Activated T-cell treated with anti-CD3 and anti-CD28 coated beads for 1 hour (primary cell): ENCODE measurements around the gene ATP9B.

ENCODE experiments used
- DNase-seq: peaks from one replicate; pipeline ENCODE4 v3.0.0-alpha.2; 2020; ENCODE audit warnings: low read depth

Gene ATP9B

DNA sequence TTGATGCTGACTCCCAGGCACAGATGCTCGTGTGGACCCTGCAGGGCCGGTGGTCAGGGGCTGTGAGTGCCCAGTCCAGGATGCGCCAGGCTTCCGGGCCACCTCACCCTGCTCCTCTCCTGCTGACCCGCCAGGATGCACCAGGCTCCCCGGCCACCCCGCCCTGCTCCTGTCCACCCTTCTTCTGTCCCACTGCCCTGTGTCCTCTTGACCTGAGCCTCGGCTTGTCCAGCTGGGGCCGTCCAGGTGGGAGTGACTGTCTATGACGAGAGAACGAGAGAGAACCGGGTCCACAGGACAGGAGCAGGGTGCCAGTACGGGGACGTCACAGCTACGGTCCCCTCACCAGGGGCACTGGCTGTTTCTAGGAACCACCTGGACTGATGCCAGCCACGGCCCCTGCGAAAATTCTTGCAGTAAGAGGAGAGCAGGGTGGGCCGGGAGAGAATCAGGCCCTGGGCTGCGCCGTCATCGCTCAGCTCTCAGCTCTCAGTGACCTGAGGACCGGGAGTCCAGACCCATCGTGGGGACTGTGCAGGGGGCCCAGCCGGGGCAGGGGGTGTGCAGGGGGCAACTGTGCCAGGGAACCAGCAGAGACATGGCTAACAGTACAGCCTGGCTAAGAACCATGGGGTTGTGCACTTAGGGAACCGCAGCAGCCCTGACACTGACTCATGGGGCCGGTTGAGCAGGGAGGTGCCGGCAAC is 313.6 kb downstream of the ATP9B start:
- DNase-seq: no peak

DNA sequence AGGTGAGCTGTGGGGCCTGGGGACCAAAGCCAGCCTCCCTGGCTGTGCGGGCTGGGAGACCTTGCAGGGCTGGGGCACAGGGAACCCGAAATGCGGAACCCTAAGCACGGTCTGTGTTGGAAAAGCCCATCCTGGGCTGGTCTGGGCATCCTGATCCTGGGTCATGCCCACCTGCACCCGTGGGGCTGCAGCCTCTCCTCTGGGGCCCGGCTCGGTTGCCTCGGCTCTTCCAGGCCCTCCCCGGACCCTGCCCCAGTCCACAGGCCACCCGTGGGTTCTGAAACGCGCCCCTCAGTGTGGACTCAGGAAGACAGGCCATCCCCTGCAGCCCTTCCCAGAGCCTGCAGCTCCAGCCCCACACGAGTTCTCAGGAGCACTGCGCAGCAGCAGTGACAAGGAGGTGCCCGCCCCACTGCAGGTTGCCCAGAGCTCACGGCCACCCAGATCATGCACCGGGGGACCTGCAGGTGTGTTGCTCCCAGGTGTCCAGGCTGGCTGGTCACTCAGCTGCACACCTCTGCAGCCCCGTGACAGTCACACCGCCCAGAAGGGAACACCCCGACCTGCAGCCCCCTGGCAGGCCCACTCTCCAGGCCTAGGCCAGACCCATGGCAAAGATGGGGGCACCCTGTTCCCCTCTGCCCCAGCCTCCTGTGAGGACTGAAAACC is 314.3 kb downstream of the ATP9B start:
- DNase-seq: no peak

DNA sequence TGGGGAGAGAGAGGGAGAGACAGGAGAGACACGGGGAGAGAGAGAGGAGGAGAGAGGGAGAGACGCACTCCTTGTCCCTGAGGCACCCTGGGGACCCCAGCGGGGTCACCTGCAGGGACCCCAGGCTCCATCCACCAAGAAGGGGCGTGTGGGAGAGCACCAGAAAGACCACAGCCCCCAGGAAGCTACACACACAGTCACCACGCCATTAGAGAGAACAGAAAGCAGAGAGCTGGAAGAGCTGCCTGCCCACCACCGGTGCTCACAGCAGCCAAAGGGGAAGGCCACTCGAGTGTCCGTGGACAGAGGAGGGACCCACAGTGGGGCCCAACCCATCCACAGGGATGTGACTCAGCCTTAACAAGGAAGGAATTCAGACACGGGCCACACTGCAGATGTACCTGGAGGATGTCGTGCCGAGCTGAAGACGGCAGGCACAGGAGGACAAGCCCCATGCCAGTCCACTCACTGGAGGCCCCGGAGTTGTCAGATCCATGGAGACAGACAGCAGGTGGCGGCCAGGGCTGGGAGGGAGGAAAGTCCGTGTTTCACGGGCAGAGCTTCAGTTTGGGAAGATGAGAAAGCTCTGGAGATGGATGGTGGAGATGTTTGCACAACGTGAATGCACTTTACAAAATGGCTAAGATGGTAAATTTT is 315.1 kb downstream of the ATP9B start:
- DNase-seq: no peak

DNA sequence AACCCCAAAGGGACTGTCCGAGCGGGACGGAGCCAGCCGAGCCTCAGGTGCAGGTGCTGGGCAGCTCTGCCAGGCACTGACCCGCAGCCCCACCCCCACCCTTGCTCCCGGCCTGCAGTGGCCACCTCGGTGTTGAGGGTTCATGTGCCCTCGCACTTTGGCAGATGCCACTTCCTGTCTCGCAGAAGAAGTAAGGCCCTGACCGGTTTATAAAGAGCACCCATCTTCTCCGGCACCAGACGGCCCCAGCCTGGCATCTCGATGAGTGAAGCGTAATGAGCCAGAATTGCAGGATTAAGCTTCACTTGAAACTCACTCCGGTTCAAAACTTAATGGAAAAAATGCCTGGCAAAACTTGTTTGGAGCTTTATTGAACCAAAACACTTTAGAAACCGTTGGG is 315.6 kb downstream of the ATP9B start:
- no peak for DNase-seq

DNA sequence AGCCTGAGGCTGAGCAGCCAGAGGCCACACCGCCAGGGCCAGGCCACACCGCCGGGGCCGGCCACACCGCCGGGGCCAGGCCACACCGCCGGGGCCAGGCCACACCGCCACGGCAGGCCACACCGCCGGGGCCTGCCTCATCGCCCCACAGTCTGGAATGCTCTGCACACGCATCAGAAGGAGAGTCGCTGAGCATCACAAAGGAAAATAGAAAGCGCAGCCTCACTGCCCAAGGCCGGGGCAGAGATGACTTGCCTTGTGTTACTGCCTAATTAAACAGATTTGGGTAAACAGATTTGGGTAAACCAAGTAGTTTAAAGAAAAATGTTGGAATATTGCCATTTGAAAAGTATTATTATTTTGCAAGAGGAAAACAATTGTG is 316.1 kb downstream of the ATP9B start:
- no peak for DNase-seq

DNA sequence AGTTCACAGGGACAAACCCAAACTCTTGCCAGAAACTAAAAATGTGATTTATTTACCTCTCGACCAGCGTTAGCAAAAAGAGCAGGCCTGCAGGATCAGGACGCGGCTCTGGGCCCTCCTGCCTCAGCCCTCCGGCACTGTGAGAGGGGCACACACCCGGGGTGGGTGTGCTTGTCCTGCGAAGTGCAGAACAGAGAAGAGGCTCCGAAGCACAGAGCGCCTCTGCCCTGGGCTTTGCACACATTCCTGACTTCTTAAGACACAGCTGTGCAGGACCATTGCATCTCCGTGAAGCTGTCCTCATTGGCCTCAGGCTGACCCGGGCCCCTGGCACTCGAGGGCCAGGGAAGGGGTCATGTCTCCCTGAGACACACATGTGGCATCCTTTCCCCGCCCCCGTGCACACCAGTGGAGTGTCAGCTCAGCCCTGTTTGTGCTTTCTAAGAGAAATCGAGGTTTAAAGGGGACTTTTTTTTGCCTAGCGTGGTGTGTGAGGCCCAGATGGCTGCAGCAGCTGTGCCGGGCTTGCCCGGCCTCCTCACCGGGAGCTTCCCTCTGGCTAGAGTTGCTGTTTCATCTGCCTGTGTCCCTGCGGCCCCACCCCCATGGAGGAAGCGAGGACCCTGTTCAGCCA is 316.6 kb downstream of the ATP9B start:
- no peak for DNase-seq

DNA sequence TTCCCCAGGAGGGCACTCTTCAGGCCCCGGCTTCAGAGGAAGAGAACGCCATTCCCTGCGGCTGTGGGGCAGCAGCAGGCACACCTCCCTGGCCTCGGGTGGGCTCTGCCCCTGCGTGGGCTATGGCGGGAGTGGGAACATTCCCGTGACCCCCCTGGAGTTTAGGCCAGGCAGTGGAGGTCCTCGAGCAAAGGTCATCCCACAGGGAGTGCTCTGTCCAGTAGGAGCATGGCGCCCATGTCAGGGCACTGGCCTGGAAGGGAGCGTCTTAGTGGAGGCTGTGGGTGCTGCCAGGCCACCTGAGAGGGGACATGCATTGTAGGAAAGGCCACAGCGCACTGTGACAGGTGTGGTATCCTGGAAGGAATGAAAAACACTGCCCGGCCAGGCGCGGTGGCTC is 317.4 kb downstream of the ATP9B start:
- DNase-seq: no peak

DNA sequence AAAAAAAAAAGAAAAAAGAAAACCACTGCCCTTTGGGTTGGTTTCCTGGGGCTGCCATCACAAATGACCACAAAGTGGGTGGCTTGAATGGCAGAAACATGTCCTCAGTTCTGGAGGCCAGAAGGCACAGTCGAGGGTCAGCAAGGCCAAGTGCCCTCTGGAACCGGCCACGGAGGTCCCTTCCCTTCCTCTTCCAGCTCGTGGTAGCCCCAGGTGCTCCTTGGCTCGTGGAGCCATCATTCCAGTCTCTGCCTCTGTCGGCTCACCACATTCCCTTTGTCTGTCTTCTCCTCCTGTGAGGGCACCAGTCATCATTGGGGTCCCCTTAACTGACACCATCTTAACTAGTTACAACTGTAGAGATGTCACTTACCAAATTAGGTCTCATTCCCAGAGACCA is 318.0 kb downstream of the ATP9B start:
- DNase-seq: no peak

DNA sequence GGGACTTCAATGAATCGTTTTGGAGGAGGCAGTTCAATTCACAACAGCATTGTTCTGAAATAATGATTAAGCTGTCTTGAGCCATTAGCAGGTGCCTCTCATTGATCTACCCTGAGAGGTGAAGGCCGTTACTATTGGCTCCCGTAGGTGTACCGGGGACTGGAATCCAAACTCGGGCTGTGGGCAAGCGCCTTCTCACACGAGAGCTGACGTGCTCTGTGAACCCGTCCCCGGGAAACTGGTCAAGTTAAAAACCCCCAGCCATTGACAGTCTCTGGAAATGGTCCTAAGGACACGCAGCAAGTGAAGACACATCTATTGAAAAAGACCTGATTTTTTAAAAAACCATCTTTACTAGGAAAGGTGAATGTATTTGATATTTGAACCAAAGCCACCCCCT is 318.4 kb downstream of the ATP9B start:
- no peak for DNase-seq

DNA sequence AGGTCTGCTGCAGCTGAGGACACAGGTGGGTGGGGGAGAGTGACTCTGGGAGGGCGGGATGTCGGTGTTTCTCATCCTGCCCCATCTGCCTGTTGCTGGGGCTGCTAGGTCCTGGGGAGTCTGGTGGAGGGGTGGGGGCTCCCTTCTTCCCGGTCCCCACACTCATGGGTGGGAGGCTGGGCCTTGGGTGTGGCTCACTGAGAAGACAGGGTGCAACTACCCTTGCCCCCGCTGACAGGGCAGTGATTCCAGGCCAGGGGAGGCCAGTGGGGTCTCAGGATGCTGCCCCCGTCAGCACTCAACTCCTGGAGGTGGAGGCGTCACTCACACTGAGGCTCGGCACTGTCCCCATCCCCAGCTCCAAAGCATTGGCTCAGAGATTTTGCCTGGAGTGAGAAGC is 318.8 kb downstream of the ATP9B start:
- no peak for DNase-seq

DNA sequence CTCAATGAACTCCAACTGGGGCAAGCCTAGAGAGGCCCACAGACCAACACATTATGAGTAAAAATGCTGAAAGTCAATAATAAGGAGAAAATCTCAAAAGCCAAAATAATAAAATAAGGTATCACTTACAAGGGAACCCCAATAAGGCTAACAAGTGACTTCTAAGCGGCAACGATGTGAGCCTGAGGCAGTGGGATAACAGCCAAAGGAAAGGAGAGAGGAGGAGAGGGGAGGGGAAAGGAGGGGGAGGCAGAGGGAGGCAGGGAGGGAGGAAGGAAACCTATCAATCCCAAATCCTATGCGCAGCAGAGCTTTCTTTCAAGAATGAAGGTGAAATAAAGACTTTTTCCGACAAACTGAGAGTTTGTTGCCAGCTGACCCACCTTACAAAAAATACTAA is 320.5 kb downstream of the ATP9B start:
- no peak for DNase-seq

DNA sequence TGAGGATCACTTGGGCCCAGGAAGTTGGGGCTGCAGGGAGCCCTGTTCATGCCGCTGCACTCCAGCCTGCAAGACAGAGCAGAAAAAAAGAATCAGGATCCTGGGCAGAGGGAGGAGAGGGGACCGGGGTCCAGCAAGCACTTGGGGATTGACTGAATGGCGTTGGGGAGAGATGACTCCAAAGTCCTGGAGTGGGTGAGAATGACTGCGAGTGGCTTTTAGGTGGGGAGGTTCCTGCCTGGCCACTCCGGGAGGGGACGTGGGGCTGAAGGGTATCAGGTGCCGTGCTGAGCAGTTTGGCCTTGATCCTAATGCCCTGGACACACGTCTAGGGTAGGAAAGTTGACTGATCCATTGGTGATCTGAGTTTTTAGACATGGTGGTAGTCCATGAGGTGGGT is 323.0 kb downstream of the ATP9B start:
- no peak for DNase-seq

DNA sequence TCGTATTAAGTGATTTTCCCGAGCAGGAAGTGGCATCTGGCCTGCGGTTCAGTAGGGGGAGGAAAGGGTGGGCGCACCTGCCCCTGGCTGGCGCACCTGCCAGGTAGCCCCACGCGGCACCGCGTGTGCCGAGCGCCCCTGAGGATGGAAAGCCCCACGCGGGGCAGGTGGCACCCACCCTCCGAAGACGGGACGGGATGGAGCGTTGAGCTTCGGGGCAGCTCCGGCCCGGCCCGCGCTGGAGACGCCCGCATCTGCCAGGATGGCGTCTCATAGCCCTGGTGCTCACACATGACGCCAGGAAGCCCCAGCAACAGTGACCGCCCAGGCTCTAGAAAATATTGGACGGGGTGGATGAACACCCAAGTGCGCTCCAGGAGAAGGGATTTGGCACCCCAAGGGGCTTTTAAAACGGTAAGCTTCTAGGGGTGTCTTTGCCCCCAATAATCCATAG is 324.0 kb downstream of the ATP9B start:
- DNase-seq: no peak

DNA sequence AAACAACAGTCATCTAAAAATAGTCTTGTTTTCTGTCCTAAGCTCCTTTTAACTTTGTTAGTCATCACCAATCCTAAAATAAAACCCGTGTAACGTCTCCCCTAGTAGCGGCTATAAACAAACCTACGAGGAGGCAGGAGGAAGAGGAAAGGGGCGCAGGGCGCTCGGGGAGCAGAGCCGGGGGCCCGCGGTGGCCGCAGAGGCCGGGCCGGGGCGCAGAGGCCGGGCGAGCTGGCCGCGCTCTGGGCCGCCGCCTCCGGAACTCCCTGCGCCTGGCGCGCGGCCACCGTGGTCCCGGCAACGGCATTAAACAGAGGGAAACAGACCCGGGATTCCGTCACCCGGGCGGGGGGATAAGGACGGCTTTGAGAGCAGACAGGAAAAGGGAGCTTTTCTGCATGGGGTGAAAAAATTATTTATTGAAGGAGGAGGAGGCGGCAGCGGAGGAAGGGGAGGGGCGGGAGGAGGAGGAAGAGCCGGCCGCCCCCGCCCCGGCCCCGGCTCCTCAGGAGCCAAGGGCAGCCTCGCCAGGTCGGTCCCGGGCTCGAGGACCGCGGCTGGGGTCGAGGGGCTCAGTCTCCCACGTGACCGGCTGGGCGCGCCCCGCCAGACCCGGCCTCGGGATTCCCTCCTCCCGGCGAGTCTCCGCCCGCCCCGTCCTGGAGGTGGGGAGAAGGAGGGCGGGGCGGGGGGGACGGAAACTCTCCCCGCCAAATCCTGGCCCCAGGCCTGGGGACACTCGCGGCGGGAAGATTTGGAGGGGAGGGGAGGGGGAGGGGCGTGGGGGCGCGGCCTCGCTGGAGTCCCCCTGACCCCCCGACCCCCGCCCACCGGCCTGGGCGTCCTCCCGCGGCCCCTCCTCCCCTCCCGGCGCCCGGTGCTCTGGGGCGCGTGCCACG is 324.7 kb downstream of the ATP9B start:
- no peak for DNase-seq

DNA sequence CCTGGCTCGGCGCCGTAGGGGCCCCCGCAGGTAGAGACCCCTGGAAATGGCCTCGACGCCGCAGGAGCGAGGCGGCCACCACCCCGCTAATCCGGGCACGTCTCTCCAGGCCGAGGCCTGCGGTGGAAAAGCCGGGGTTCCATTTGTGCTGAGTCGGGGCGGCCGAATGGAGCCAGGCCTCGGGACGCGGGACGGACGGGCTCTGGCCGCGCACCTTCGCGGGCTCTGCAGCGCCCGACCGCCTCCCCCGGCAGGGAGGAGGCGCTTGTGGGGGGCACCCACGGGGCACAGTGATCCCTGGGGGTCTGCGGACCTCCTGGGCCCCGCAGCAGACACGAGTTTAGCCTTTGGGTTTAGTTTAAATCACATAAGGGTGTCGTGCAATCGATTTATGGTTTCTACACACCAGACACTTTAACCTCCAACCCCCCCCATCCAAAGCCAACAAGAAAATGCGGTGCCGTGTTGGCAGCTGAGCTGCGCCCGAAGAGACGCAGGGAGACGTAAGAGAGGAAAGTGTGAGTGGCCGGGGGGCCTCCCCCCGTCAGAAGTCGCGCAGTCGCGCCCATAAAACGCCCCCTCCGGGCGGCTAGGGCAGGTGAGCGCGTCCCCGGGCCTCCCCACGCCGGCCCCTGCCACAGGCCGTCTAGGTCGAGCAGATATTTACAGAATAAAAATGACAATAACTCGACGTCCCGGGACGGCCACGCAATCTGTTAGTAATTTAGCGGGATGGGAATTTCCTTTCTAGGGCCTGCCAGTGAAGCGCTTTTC is 325.5 kb downstream of the ATP9B start:
- DNase-seq: peak; percentile 58

DNA sequence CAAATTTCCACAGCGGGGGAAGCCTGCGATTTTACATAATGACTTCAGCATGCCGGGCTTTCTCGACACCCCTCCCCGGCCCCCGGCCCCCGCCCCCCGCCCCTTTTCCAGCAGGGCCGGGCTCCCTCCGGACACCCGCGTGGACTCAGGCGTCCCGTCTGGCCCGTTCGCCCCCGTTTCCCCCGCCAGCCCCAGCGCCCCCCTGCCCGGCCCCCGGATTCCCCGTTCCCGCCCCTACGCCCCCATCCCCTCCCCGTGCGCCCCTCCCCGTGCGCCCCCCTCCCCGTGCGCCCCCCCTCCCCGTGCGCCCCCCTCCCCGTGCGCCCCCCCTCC is 326.1 kb downstream of the ATP9B start:
- DNase-seq: no peak

DNA sequence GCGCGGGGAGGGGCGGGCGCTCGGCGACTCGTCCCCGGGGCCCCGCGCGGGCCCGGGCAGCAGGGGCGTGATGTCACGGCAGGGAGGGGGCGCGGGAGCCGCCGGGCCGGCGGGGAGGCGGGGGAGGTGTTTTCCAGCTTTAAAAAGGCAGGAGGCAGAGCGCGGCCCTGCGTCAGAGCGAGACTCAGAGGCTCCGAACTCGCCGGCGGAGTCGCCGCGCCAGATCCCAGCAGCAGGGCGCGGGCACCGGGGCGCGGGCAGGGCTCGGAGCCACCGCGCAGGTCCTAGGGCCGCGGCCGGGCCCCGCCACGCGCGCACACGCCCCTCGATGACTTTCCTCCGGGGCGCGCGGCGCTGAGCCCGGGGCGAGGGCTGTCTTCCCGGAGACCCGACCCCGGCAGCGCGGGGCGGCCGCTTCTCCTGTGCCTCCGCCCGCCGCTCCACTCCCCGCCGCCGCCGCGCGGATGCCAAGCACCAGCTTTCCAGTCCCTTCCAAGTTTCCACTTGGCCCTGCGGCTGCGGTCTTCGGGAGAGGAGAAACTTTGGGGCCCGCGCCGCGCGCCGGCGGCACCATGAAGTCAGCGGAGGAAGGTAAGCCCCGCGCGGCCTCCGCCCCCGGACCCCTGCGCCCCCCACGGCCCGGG is 326.7 kb downstream of the ATP9B start, which contains the start of gene NFATC1:
TSS of gene NFATC1 (plus strand) at position 170 of the 644 bp plus-strand sequence. CDS start at position 465, 295 bp downstream.
- DNase-seq: peak; percentile 67

DNA sequence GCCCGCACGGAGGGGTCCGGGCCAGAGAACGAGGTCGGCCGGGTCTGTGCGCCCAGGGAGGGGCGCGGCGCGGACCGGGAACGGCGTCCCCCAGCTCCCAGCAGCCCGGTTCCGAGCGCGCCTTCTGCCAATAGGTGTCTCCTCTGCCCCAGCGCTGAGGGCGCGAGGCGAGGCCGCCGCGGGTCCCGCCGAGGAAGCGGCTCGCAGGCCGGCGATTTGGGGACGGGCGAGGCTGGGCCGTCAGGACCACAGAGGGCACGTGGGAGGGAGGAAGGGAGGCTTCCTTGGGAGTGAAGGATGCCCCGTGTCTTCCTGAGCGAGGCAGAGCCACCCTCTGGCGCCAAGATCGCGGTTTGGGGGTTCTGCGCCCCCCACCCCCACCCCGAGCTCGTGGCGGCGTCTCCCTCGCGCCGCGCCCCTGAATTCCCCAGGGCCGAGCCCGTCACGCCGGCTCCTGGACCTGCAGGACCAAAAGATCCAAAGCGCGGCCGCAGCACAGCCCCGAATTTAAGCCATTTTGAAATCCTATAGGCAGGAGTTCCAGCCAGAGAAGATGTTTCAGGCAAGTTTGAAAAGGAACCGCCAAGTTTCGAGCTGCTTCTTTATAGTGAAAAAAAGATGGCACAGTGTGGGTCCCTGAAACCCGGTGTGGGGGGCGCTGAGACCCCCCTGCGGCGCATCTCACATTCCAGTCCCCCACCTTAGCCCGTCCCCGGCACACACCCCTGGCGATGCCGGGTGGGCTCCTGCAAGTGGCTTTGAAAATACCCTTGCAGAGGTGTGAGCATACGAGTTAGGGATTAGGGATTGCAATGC is 327.4 kb downstream of the ATP9B start:
- peak; percentile 47 for DNase-seq

DNA sequence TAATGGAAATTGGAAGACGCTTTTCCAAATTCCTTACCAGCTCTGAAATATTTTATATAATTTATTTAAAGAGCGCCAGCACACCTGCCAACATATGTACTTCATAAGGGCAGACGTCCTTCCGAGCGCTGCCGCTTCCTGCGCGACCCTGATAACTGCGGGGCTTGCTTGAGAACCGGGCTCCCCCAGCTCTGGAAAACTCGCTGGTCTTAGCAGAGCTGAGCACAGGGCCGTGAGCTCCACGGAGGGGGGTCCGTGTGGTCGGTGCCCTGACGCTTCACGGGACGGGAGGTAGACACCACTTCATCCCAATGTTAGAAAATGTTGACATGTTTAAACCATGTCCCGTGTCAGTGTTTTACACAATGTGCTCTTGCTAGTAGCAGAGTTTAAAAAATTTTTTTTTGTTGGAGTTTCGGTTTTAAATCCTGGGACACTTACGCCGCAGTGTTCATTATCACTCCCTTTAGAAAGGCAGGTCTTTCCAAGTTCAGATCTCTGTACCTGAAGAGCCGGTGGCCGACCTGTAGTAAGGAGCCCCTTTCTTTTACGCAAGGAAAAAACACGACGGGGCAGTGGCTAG is 328.1 kb downstream of the ATP9B start:
- DNase-seq: no peak
